Chondrocyte (in vitro differentiated cells): ENCODE data around the gene CBR1. TPM values are rescaled to one million over a fixed set of nuclear protein-coding genes. Genes with fewer than 3 reads are reported as not detected.

Source experiments
- DNase-seq: peaks from one replicate; pipeline ENCODE4 v3.0.0; 2021; ENCODE audit warnings: mixed read lengths, low spot score
- H3K27ac Mint-ChIP-seq: one replicate; pipeline ENCODE4 v1.8.0; 2021; ENCODE audit warnings: mild to moderate bottlenecking, moderate library complexity, mixed read lengths; ENCODE audit not compliant: unreplicated experiment
- H3K27me3 Mint-ChIP-seq: 2 replicates; pipeline ENCODE4 v1.8.0; 2021; ENCODE audit warnings: low read depth, mixed read lengths
- H3K36me3 Mint-ChIP-seq: 2 replicates; pipeline ENCODE4 v1.8.0; 2021; ENCODE audit warnings: low read depth, mixed read lengths
- H3K4me1 Mint-ChIP-seq: 2 replicates; pipeline ENCODE4 v1.8.0; 2021; ENCODE audit warnings: low read depth, mild to moderate bottlenecking, mixed read lengths
- H3K4me3 Mint-ChIP-seq: one replicate; pipeline ENCODE4 v1.8.0; 2021; ENCODE audit warnings: mild to moderate bottlenecking, moderate library complexity, mixed read lengths; ENCODE audit not compliant: unreplicated experiment
- H3K9me3 Mint-ChIP-seq: 2 replicates; pipeline ENCODE4 v1.8.0; 2021; ENCODE audit warnings: low read depth, mixed read lengths
- CTCF ChIP-seq: fragments of 200-600 bp; sonication (generic); IDR thresholded peaks from 2 replicates; pipeline ENCODE4 v1.5.0; 2021; ENCODE audit warnings: antibody characterized with exemption, mild to moderate bottlenecking, moderate library complexity
- total RNA-seq: library from RNA; stranded (reverse); gene quantifications from 3 replicates; pipeline ENCODE4 v1.2.1, GENCODE V29; 2021

CBR1 gene
- total RNA-seq, 1 donor from 2014 or later: 17.6 TPM

GRCh38 chr21:36082237-36082664 is 12.4 kb downstream of the CBR1 start:
- no peaks in the 10 kb centered on the region for H3K9me3 Mint-ChIP-seq
- no peak for DNase-seq
- no peaks in the 10 kb centered on the region for H3K4me1 Mint-ChIP-seq
- TF ChIP-seq CTCF: no peak
- no peak overlapping the region for H3K4me3 Mint-ChIP-seq
- no peaks in the 10 kb centered on the region for H3K36me3 Mint-ChIP-seq
- peaks cover 3% of the 10 kb centered on the region for H3K27me3 Mint-ChIP-seq
- no peak overlapping the region for H3K27ac Mint-ChIP-seq

- DNase-seq: no peak
- no peak overlapping the region for H3K27ac Mint-ChIP-seq
- no peak overlapping the region for H3K4me3 Mint-ChIP-seq
- no peaks in the 10 kb centered on the region for H3K9me3 Mint-ChIP-seq
- no peaks in the 10 kb centered on the region for H3K27me3 Mint-ChIP-seq
- H3K4me1 Mint-ChIP-seq: no peaks in the 10 kb centered on the region
- no peaks in the 10 kb centered on the region for H3K36me3 Mint-ChIP-seq
- no peak for TF ChIP-seq CTCF
Measured at GRCh38 chr21:36087362-36088138, 17.7 kb downstream of the CBR1 start.

- Mint-ChIP-seq H3K4me3 (no peak overlapping the region), H3K4me1 (no peaks in the 10 kb centered on the region), H3K9me3 (peaks cover 7% of the 10 kb centered on the region), H3K27me3 (no peaks in the 10 kb centered on the region), H3K27ac (no peak overlapping the region), H3K36me3 (peaks cover 6% of the 10 kb centered on the region)
- no peak for DNase-seq
- no peak for TF ChIP-seq CTCF
Measured at GRCh38 chr21:36089946-36090345, 20.1 kb downstream of the CBR1 start.

- DNase-seq: no peak
- H3K27ac Mint-ChIP-seq: no peak overlapping the region
- H3K4me1 Mint-ChIP-seq: peaks cover 9% of the 10 kb centered on the region
- TF ChIP-seq CTCF: no peak
- H3K4me3 Mint-ChIP-seq: no peak overlapping the region
- peaks cover 7% of the 10 kb centered on the region for H3K9me3 Mint-ChIP-seq
- H3K27me3 Mint-ChIP-seq: no peaks in the 10 kb centered on the region
- H3K36me3 Mint-ChIP-seq: peaks cover 6% of the 10 kb centered on the region
Measured at GRCh38 chr21:36092681-36093080, 22.9 kb downstream of the CBR1 start.

- Mint-ChIP-seq H3K9me3 (peaks cover 7% of the 10 kb centered on the region), H3K4me1 (peaks cover 17% of the 10 kb centered on the region), H3K27me3 (no peaks in the 10 kb centered on the region), H3K36me3 (peaks cover 6% of the 10 kb centered on the region), H3K4me3 (no peak overlapping the region), H3K27ac (no peak overlapping the region)
- no peak for DNase-seq
- no peak for TF ChIP-seq CTCF
Measured at GRCh38 chr21:36093512-36093911, 23.7 kb downstream of the CBR1 start.
